HL-60 (cell line): ENCODE measurements around the gene JAK1.

Source experiments
- DNase-seq, 2 experiments: peaks; one replicate each; pipeline ENCODE4 v3.0.0-alpha.2; 2010 to 2020; ENCODE audit warnings: low read depth in 1 of 2, low spot score in 1 of 2
- H3K27ac ChIP-seq: fragments of 250-450 bp; sonication (Bioruptor Pico); replicated peaks from 2 replicates; pipeline ENCODE4 v1.5.1; 2020; ENCODE audit warnings: mild to moderate bottlenecking, moderate library complexity
- H3K27me3 ChIP-seq: fragments of 250-450 bp; sonication (Bioruptor Pico); 2 replicates; pipeline ENCODE4 v1.5.1; 2021; ENCODE audit warnings: mild to moderate bottlenecking, moderate library complexity; ENCODE audit not compliant: insufficient read depth, poor library complexity, severe bottlenecking
- H3K4me3 ChIP-seq: replicated peaks from 2 replicates; pipeline ENCODE4 v1.5.1; 2011; ENCODE audit warnings: mild to moderate bottlenecking, control low read depth, low read length; ENCODE audit not compliant: insufficient read depth
- CTCF ChIP-seq: IDR thresholded peaks from one replicate; pipeline ENCODE4 v1.5.1; 2011; ENCODE audit warnings: low read length, control low read depth, inconsistent platforms; ENCODE audit not compliant: insufficient read depth
- GABPA ChIP-seq: IDR thresholded peaks from 2 replicates; pipeline ENCODE4 v1.6.1; 2012; ENCODE audit warnings: low read depth
- POLR2AphosphoS5 ChIP-seq: IDR thresholded peaks from 2 replicates; pipeline ENCODE4 v1.6.1; 2012; ENCODE audit warnings: low read depth
- SPI1 ChIP-seq: IDR thresholded peaks from 2 replicates; pipeline ENCODE4 v1.6.1; 2012; ENCODE audit warnings: low read depth, mild to moderate bottlenecking, borderline replicate concordance
- TF ChIP-seq, protein P1 (sequence below): IDR thresholded peaks from 2 replicates; pipeline ENCODE4 v1.6.1; 2012; ENCODE audit warnings: low read depth; ENCODE audit not compliant: insufficient replicate concordance

JAK1 gene

GRCh38 chr1:64890699-64891447 lies 75.5 kb downstream of the JAK1 start:
- no peak overlapping the region for H3K27ac ChIP-seq
- no peaks in the 10 kb centered on the region for H3K27me3 ChIP-seq
- TF ChIP-seq, protein P1, sequence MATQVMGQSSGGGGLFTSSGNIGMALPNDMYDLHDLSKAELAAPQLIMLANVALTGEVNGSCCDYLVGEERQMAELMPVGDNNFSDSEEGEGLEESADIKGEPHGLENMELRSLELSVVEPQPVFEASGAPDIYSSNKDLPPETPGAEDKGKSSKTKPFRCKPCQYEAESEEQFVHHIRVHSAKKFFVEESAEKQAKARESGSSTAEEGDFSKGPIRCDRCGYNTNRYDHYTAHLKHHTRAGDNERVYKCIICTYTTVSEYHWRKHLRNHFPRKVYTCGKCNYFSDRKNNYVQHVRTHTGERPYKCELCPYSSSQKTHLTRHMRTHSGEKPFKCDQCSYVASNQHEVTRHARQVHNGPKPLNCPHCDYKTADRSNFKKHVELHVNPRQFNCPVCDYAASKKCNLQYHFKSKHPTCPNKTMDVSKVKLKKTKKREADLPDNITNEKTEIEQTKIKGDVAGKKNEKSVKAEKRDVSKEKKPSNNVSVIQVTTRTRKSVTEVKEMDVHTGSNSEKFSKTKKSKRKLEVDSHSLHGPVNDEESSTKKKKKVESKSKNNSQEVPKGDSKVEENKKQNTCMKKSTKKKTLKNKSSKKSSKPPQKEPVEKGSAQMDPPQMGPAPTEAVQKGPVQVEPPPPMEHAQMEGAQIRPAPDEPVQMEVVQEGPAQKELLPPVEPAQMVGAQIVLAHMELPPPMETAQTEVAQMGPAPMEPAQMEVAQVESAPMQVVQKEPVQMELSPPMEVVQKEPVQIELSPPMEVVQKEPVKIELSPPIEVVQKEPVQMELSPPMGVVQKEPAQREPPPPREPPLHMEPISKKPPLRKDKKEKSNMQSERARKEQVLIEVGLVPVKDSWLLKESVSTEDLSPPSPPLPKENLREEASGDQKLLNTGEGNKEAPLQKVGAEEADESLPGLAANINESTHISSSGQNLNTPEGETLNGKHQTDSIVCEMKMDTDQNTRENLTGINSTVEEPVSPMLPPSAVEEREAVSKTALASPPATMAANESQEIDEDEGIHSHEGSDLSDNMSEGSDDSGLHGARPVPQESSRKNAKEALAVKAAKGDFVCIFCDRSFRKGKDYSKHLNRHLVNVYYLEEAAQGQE: no peak
- TF ChIP-seq GABPA: no peak
- no peak for TF ChIP-seq POLR2AphosphoS5
- TF ChIP-seq CTCF: no peak
- TF ChIP-seq SPI1: no peak
- no peak for DNase-seq
- no peak overlapping the region for H3K4me3 ChIP-seq

- H3K27ac ChIP-seq: no peak overlapping the region
- H3K4me3 ChIP-seq: no peak overlapping the region
- H3K27me3 ChIP-seq: no peaks in the 10 kb centered on the region
- DNase-seq: no peak
- TF ChIP-seq GABPA (no peak), CTCF (no peak), POLR2AphosphoS5 (no peak), SPI1 (no peak)
- TF ChIP-seq, protein P1: no peak
These were observed 78.6 kb downstream of the JAK1 start for GRCh38 chr1:64887689-64888217.

- H3K27ac ChIP-seq: no peak overlapping the region
- no peaks in the 10 kb centered on the region for H3K27me3 ChIP-seq
- no peak for DNase-seq
- no peak overlapping the region for H3K4me3 ChIP-seq
- TF ChIP-seq POLR2AphosphoS5 (no peak), SPI1 (no peak), GABPA (no peak)
- TF ChIP-seq, protein P1: no peak
These were observed 79.5 kb downstream of the JAK1 start for GRCh38 chr1:64886877-64887276.
